Measurements from ENCODE around the gene ARHGAP1.

DNA sequence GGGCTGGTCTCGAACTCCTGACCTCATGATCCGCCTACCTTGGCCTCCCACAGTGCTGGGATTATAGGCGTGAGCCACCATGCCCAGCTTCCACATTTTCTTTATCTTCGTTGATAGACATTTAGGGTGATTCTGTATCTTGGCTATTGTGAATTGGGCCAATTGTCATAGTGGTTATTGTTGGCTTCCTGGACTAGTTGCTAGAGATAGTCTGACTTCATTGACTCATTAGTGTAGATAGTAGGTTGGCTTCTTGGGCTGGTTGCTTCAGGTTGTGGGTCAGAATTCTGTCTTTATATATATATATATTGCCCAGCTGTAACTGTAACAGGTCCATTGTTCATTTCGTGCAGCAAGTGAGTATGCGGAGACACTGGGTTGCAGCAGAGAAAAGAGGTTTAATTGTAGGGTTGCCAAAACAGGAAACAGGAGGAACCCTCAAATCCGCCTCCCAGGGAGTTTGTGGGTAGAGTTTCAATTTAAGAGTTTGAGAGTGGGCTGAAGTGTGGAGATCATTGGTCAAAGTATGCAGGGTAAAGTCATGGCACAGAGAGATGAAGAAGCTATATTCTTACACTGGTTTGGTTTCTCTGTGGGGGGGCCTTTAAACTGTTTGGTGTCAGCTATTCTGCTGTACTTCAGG is 61.1 kb downstream of the ARHGAP1 start:
- TF ChIP-seq, protein P1, sequence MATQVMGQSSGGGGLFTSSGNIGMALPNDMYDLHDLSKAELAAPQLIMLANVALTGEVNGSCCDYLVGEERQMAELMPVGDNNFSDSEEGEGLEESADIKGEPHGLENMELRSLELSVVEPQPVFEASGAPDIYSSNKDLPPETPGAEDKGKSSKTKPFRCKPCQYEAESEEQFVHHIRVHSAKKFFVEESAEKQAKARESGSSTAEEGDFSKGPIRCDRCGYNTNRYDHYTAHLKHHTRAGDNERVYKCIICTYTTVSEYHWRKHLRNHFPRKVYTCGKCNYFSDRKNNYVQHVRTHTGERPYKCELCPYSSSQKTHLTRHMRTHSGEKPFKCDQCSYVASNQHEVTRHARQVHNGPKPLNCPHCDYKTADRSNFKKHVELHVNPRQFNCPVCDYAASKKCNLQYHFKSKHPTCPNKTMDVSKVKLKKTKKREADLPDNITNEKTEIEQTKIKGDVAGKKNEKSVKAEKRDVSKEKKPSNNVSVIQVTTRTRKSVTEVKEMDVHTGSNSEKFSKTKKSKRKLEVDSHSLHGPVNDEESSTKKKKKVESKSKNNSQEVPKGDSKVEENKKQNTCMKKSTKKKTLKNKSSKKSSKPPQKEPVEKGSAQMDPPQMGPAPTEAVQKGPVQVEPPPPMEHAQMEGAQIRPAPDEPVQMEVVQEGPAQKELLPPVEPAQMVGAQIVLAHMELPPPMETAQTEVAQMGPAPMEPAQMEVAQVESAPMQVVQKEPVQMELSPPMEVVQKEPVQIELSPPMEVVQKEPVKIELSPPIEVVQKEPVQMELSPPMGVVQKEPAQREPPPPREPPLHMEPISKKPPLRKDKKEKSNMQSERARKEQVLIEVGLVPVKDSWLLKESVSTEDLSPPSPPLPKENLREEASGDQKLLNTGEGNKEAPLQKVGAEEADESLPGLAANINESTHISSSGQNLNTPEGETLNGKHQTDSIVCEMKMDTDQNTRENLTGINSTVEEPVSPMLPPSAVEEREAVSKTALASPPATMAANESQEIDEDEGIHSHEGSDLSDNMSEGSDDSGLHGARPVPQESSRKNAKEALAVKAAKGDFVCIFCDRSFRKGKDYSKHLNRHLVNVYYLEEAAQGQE (IDR thresholded peaks at IDR 0.05; ENCODE audit: insufficient read depth in 1 of 2, low read depth in 2 of 2, low read length in 1 of 2): no peak
- TF ChIP-seq, protein P2, sequence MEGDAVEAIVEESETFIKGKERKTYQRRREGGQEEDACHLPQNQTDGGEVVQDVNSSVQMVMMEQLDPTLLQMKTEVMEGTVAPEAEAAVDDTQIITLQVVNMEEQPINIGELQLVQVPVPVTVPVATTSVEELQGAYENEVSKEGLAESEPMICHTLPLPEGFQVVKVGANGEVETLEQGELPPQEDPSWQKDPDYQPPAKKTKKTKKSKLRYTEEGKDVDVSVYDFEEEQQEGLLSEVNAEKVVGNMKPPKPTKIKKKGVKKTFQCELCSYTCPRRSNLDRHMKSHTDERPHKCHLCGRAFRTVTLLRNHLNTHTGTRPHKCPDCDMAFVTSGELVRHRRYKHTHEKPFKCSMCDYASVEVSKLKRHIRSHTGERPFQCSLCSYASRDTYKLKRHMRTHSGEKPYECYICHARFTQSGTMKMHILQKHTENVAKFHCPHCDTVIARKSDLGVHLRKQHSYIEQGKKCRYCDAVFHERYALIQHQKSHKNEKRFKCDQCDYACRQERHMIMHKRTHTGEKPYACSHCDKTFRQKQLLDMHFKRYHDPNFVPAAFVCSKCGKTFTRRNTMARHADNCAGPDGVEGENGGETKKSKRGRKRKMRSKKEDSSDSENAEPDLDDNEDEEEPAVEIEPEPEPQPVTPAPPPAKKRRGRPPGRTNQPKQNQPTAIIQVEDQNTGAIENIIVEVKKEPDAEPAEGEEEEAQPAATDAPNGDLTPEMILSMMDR (IDR thresholded peaks at IDR 0.05): no peak
- TF ChIP-seq POLR2AphosphoS5 (IDR thresholded peaks at IDR 0.05; ENCODE audit: low read depth, low read length): no peak
- TF ChIP-seq SIN3A (IDR thresholded peaks at IDR 0.05; ENCODE audit: borderline replicate concordance, insufficient read depth, low read depth, low read length): no peak

Data from Panc1 (cell line).